ENCODE data around the gene CR1. TPM values are rescaled to one million over a fixed set of nuclear protein-coding genes. Genes with fewer than 3 reads are reported as not detected.

CR1 gene
- total and polyA plus RNA-seq, 9 of the 15 experiments (the other 6 are each of a cell fraction or from before 2014, with no cell fraction given) = 0.07 to 0.47 (median 0.18) TPM

DNA sequence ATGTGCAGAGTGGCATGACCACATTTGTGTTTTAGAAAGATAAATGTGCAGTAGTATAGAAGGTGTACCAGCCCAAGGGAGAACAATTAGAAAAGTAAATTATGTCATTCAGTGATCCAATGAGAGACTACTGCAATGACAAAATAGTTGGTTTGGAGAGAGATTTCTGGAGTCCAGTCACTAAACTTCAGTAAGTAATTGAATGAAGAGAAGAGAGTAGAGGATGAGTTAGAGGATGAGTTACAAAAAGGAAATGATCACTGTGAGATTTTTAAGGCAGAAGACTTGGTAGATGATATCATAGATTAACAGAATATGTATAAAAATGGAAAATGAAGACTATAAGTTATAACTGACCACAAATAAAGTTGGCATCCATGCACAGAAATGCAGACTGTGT lies 33.4 kb upstream of the CR1 start:
- Histone ChIP-seq H3K9ac (ENCODE audit: insufficient read depth in 1 of 2, low read depth in 2 of 2, low read length in 2 of 2) (no peak overlapping the region), H3K4me1 (replicated peaks in 1 of 2; ENCODE audit: control insufficient read depth in 2 of 2, insufficient read depth in 2 of 2, low read length in 2 of 2) (peaks cover 0 to 23% of the 10 kb centered on the region in 2 experiments; a peak in 2 of 5 replicates), H3K4me2 (ENCODE audit: insufficient read depth, low read length) (no peak overlapping the region), H3K27me3 (ENCODE audit: control insufficient read depth in 2 of 2, insufficient read depth in 2 of 2, low read length in 2 of 2) (no peaks in the 10 kb centered on the region), H3K4me3 (no peak overlapping the region), H3K79me2 (ENCODE audit: control insufficient read depth, insufficient read depth, low read length) (no peaks in the 10 kb centered on the region), H2AFZ (ENCODE audit: low read depth, low read length) (no peak overlapping the region), H3K9me3 (replicated peaks; ENCODE audit: control insufficient read depth, insufficient read depth, low read depth, low read length) (no peaks in the 10 kb centered on the region), H3K9me1 (ENCODE audit: control insufficient read depth, insufficient read depth, low read length) (no peaks in the 10 kb centered on the region), H4K20me1 (replicated peaks; ENCODE audit: control insufficient read depth, insufficient read depth, low read length) (no peaks in the 10 kb centered on the region), H3K27ac (ENCODE audit: extremely low read depth, low read depth, low read length) (no peak overlapping the region), H3K36me3 (ENCODE audit: control insufficient read depth, insufficient read depth, low read length) (no peaks in the 10 kb centered on the region)
- no peak for DNase-seq (ENCODE audit: extremely low read depth in 1 of 4, low spot score in 3 of 4)
- no peak for FAIRE-seq
- ChIA-PET POLR2A (interaction anchor here (1.1 kb wide), 1 partner anchor 57 kb away, joined by 3 read pairs; no protein-coding TSS in a partner anchor), CTCF (ENCODE audit: low intra/inter-chr PET ratio) (no interaction called here)
- in situ Hi-C loops (cut with MboI) = no loop called here
- intact Hi-C loops (cut with micrococcal nuclease) = no loop called here
- no TSS peak for BruUV-seq (replicated peaks)
- TF ChIP-seq, protein P1, sequence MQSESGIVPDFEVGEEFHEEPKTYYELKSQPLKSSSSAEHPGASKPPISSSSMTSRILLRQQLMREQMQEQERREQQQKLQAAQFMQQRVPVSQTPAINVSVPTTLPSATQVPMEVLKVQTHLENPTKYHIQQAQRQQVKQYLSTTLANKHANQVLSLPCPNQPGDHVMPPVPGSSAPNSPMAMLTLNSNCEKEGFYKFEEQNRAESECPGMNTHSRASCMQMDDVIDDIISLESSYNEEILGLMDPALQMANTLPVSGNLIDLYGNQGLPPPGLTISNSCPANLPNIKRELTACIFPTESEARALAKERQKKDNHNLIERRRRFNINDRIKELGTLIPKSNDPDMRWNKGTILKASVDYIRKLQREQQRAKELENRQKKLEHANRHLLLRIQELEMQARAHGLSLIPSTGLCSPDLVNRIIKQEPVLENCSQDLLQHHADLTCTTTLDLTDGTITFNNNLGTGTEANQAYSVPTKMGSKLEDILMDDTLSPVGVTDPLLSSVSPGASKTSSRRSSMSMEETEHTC (IDR thresholded peaks at IDR 0.05) = no peak
- TF ChIP-seq CXXC5 (CRISPR knock-in tag; IDR thresholded peaks at IDR 0.05) = no peak
- no peak for TF ChIP-seq FIP1L1 (IDR thresholded peaks at IDR 0.05; ENCODE audit: low read depth, low read length, poor library complexity, severe bottlenecking)
- no peak for ATAC-seq

DNA sequence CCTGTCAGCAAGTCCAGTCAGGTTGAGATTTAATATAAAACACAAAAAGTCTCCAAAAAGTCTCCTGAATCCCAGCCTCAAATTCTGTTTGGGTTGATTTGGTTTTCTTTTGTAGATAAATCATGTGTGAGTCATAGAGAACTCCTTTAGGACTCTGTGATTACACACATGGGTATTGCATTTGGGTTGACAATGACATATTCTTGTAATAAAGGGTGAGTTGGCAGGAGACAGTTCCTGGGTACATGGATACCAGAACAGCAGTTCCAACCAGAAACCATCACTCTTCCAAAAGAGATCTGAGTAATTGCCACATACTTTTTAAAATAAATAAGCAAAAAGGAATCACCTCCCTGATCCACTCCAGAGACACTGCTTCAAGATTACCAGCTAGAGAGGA lies 32.9 kb upstream of the CR1 start:
- Histone ChIP-seq H3K4me2 (ENCODE audit: insufficient read depth, low read length) (no peak overlapping the region), H3K9ac (ENCODE audit: insufficient read depth in 1 of 2, low read depth in 2 of 2, low read length in 2 of 2) (no peak overlapping the region), H3K4me1 (replicated peaks in 1 of 2; ENCODE audit: control insufficient read depth in 2 of 2, insufficient read depth in 2 of 2, low read length in 2 of 2) (peaks cover 0 to 22% of the 10 kb centered on the region in 2 experiments; a peak in 2 of 5 replicates), H3K36me3 (ENCODE audit: control insufficient read depth, insufficient read depth, low read length) (no peaks in the 10 kb centered on the region), H3K27me3 (ENCODE audit: control insufficient read depth in 2 of 2, insufficient read depth in 2 of 2, low read length in 2 of 2) (no peaks in the 10 kb centered on the region), H3K9me3 (replicated peaks; ENCODE audit: control insufficient read depth, insufficient read depth, low read depth, low read length) (no peaks in the 10 kb centered on the region), H3K9me1 (ENCODE audit: control insufficient read depth, insufficient read depth, low read length) (no peaks in the 10 kb centered on the region), H4K20me1 (replicated peaks; ENCODE audit: control insufficient read depth, insufficient read depth, low read length) (no peaks in the 10 kb centered on the region), H2AFZ (ENCODE audit: low read depth, low read length) (no peak overlapping the region), H3K79me2 (ENCODE audit: control insufficient read depth, insufficient read depth, low read length) (no peaks in the 10 kb centered on the region), H3K27ac (ENCODE audit: extremely low read depth, low read depth, low read length) (no peak overlapping the region), H3K4me3 (no peak overlapping the region)
- ATAC-seq (peak; percentile 42; the same call in 1 of the 3 replicates), FAIRE-seq (no peak), DNase-seq (ENCODE audit: extremely low read depth in 1 of 4, low spot score in 3 of 4) (peak in 1 of 4 experiments; percentile 27)
- ChIA-PET CTCF (ENCODE audit: low intra/inter-chr PET ratio) (interaction anchor here (0.6 kb wide), 1 partner anchor 615 kb away, joined by 3 read pairs; no protein-coding TSS in a partner anchor), POLR2A (interaction anchor here (0.9 to 1.9 kb wide), 3 partner anchors 10 to 57 kb away, joined by 3 to 7 read pairs (median 3); no protein-coding TSS in a partner anchor)
- BruUV-seq (replicated peaks) = no TSS peak
- intact Hi-C loops (cut with micrococcal nuclease) (no loop called here), in situ Hi-C loops (cut with MboI) (no loop called here)
- TF ChIP-seq, protein P2, sequence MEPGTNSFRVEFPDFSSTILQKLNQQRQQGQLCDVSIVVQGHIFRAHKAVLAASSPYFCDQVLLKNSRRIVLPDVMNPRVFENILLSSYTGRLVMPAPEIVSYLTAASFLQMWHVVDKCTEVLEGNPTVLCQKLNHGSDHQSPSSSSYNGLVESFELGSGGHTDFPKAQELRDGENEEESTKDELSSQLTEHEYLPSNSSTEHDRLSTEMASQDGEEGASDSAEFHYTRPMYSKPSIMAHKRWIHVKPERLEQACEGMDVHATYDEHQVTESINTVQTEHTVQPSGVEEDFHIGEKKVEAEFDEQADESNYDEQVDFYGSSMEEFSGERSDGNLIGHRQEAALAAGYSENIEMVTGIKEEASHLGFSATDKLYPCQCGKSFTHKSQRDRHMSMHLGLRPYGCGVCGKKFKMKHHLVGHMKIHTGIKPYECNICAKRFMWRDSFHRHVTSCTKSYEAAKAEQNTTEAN (CRISPR knock-in tag; IDR thresholded peaks at IDR 0.05) = no peak
- TF ChIP-seq, protein P3, sequence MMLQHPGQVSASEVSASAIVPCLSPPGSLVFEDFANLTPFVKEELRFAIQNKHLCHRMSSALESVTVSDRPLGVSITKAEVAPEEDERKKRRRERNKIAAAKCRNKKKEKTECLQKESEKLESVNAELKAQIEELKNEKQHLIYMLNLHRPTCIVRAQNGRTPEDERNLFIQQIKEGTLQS (IDR thresholded peaks at IDR 0.05) = peak; percentile 40; the same call in 1 of the 2 replicates
- TF ChIP-seq, protein P3 (CRISPR knock-in tag; conservative IDR thresholded peaks at IDR 0.05) = no peak; the same call in 1 of the 2 replicates
- TF ChIP-seq, protein P4, sequence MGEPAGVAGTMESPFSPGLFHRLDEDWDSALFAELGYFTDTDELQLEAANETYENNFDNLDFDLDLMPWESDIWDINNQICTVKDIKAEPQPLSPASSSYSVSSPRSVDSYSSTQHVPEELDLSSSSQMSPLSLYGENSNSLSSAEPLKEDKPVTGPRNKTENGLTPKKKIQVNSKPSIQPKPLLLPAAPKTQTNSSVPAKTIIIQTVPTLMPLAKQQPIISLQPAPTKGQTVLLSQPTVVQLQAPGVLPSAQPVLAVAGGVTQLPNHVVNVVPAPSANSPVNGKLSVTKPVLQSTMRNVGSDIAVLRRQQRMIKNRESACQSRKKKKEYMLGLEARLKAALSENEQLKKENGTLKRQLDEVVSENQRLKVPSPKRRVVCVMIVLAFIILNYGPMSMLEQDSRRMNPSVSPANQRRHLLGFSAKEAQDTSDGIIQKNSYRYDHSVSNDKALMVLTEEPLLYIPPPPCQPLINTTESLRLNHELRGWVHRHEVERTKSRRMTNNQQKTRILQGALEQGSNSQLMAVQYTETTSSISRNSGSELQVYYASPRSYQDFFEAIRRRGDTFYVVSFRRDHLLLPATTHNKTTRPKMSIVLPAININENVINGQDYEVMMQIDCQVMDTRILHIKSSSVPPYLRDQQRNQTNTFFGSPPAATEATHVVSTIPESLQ (CRISPR knock-in tag; IDR thresholded peaks at IDR 0.05) = no peak
- TF ChIP-seq ZNF263 (CRISPR knock-in tag; IDR thresholded peaks at IDR 0.05; ENCODE audit: borderline replicate concordance) (no peak), JUNB (CRISPR knock-in tag; conservative IDR thresholded peaks at IDR 0.05) (no peak)
